Spleen (tissue), 11 donors: ENCODE measurements around the gene NAALADL1. TPM values are rescaled to one million over a fixed set of nuclear protein-coding genes. Genes with fewer than 3 reads are reported as not detected.

Source experiments
- DNase-seq: peaks from one replicate; pipeline ENCODE4 v3.0.0-alpha.2; 2020
- H3K27ac ChIP-seq, 8 donors: fragments of 200-600 bp; sonication (generic) in 7 of 8; 1 replicate in 4 of 8; 2 replicates in 4 of 8; pipeline versions ENCODE4 v1.5.0 to v1.8.0; 2016 to 2021; ENCODE audit warnings: inconsistent platforms in 4 of 8, mild to moderate bottlenecking in 4 of 8, moderate library complexity in 1 of 8
- H3K27me3 ChIP-seq, 7 donors: fragments of 200-600 bp; sonication (generic) in 6 of 7; replicated peaks in 1 of 7; 1 replicate in 4 of 7; 2 replicates in 3 of 7; pipeline versions ENCODE4 v1.5.0 to v1.8.0; 2016 to 2021; ENCODE audit warnings: inconsistent platforms in 3 of 7, mild to moderate bottlenecking in 1 of 7
- H3K36me3 ChIP-seq, 6 donors: fragments of 200-600 bp; sonication (generic) in 5 of 6; 1 replicate in 4 of 6; 2 replicates in 2 of 6; pipeline versions ENCODE4 v1.5.0 to v1.8.0; 2016 to 2021; ENCODE audit warnings: inconsistent platforms in 2 of 6
- H3K4me1 ChIP-seq, 6 donors: fragments of 200-600 bp; sonication (generic) in 5 of 6; 1 replicate in 3 of 6; 2 replicates in 3 of 6; pipeline versions ENCODE4 v1.5.0 to v1.8.0; 2016 to 2021; ENCODE audit warnings: inconsistent platforms in 3 of 6
- H3K4me3 ChIP-seq, 8 donors: fragments of 200-600 bp; sonication (generic) in 7 of 8; 1 replicate in 4 of 8; 2 replicates in 4 of 8; pipeline versions ENCODE4 v1.5.0 to v1.8.0; 2016 to 2021; ENCODE audit warnings: inconsistent platforms in 4 of 8, mild to moderate bottlenecking in 4 of 8, moderate library complexity in 2 of 8
- H3K9me3 ChIP-seq, 8 donors: fragments of 200-600 bp; sonication (generic) in 7 of 8; 1 replicate in 4 of 8; 2 replicates in 4 of 8; pipeline versions ENCODE4 v1.5.0 to v1.8.0; 2016 to 2021; ENCODE audit warnings: inconsistent platforms in 4 of 8
- CTCF ChIP-seq, 11 experiments: fragments of 200-600 bp in 7 of 11; fragments of 450-650 bp in 4 of 11; sonication (generic) in 4 of 11; IDR thresholded peaks in 8 of 11; conservative IDR thresholded peaks in 3 of 11; 1 replicate in 7 of 11; 2 replicates in 4 of 11; pipeline versions ENCODE4 v1.4.0 to v1.8.0; 2016 to 2021; ENCODE audit warnings: antibody characterized with exemption in 11 of 11, inconsistent platforms in 4 of 11, mild to moderate bottlenecking in 1 of 11
- POLR2A ChIP-seq, 3 donors: fragments of 450-650 bp; IDR thresholded peaks; one replicate each; pipeline ENCODE4 v1.5.1; 2017; ENCODE audit warnings: antibody characterized with exemption in 3 of 3, mild to moderate bottlenecking in 1 of 3
- POLR2AphosphoS5 ChIP-seq, 3 donors: sonication (generic); formaldehyde crosslinking; IDR thresholded peaks; one replicate each; pipeline ENCODE4 v1.5.1; 2017; ENCODE audit warnings: antibody characterized with exemption in 3 of 3
- WGBS, 5 donors: extraction: QIAGEN DNeasy Blood & Tissue Kit in 3 of 5; methylation state at CpG; one replicate each; pipeline versions ENCODE4 v1.1.5 to v1.1.7; 2013 to 2018; 5-methylcytosine and 5-hydroxymethylcytosine counted together
- intact Hi-C: fragments of 100-400 bp; cut with DNase I; formaldehyde crosslinking; loops from one replicate; pipeline ENCODE4 v1.15.0; 2023; ENCODE audit warnings: low total_unique reads
- polyA plus RNA-seq, 3 donors: library from polyadenylated mRNA; stranded (reverse); fragments of 200-250 nt; gene quantifications; one replicate each; pipeline ENCODE4 v1.2.1, GENCODE V29; 2013
- total RNA-seq, 7 donors: library from RNA; depleted of rRNA in 3 of 7; stranded (reverse); fragments of >200 nt in 3 of 7; fragmentation: NEBNext Ultra II Directional in 4 of 7; extraction: Animal tissue kit (Norgen Biotek cat#: 25700) in 4 of 7; gene quantifications; one replicate each; pipeline versions ENCODE4 v1.1.0 to v1.2.1, GENCODE V29; 2016 to 2021
- donor health status: healthy with polysubstance abuse.
- donor health status: DM: no; HTN: no; CAD: no; lungs with moderate emphysema.
- donor health status: DM: no; HTN: no; CAD: no.
- donor health status: Bipolar disorder and iron deficiency.
- donor health status: healthy.
- donor health status: DM: no; HTN: no; CAD: no.
- donor health status: DM: yes; HTN: yes; CAD: no.

The NAALADL1 gene
- total and polyA plus RNA-seq, 10 donors: 13.0 to 45.2 (median 20.8) TPM

GRCh38 chr11:65066315-65066714 lies 8.0 kb upstream of the NAALADL1 start:
- Histone ChIP-seq H3K27ac (no peak overlapping the region), H3K36me3 (no peaks in the 10 kb centered on the region), H3K27me3 (no peaks in the 10 kb centered on the region), H3K9me3 (no peaks in the 10 kb centered on the region), H3K4me1 (no peaks in the 10 kb centered on the region), H3K4me3 (no peak overlapping the region)
- TF ChIP-seq CTCF (IDR thresholded peaks at IDR 0.05 in 8 of 11, conservative IDR thresholded peaks at IDR 0.05 in 3 of 11): no peak
- no peak for TF ChIP-seq POLR2A (IDR thresholded peaks at IDR 0.05)
- TF ChIP-seq POLR2AphosphoS5 (IDR thresholded peaks at IDR 0.05): no peak
- 80 to 100% (median 86%) methylated on average over 4 to 11 of the region's 11 CpGs for WGBS, 5 donors
- no peak for DNase-seq
- intact Hi-C loops: no loop called here

- Histone ChIP-seq H3K4me1 (no peaks in the 10 kb centered on the region), H3K9me3 (no peaks in the 10 kb centered on the region), H3K27ac (no peak overlapping the region), H3K36me3 (no peaks in the 10 kb centered on the region), H3K4me3 (no peak overlapping the region), H3K27me3 (no peaks in the 10 kb centered on the region)
- WGBS, 5 donors: 81 to 86% (median 83%) methylated on average over 7 of the region's 7 CpGs
- intact Hi-C loops: no loop called here
- TF ChIP-seq POLR2A (IDR thresholded peaks at IDR 0.05): no peak
- TF ChIP-seq POLR2AphosphoS5 (IDR thresholded peaks at IDR 0.05): no peak
- no peak for TF ChIP-seq CTCF (IDR thresholded peaks at IDR 0.05 in 8 of 11, conservative IDR thresholded peaks at IDR 0.05 in 3 of 11)
- DNase-seq: no peak
These were observed 7.5 kb upstream of the NAALADL1 start for GRCh38 chr11:65065851-65066250.

- Histone ChIP-seq H3K27me3 (no peaks in the 10 kb centered on the region), H3K9me3 (no peaks in the 10 kb centered on the region), H3K4me3 (no peak overlapping the region), H3K4me1 (no peaks in the 10 kb centered on the region), H3K27ac (no peak overlapping the region), H3K36me3 (no peaks in the 10 kb centered on the region)
- TF ChIP-seq CTCF (IDR thresholded peaks at IDR 0.05 in 8 of 11, conservative IDR thresholded peaks at IDR 0.05 in 3 of 11): no peak
- TF ChIP-seq POLR2AphosphoS5 (IDR thresholded peaks at IDR 0.05): no peak
- no peak for TF ChIP-seq POLR2A (IDR thresholded peaks at IDR 0.05)
- intact Hi-C loops: no loop called here
- WGBS, 5 donors: 84 to 97% (median 89%) methylated on average over 4 of the region's 4 CpGs
- no peak for DNase-seq
These were observed 6.5 kb upstream of the NAALADL1 start for GRCh38 chr11:65064847-65065240.

- DNase-seq: no peak
- Histone ChIP-seq H3K36me3 (no peaks in the 10 kb centered on the region), H3K4me3 (no peak overlapping the region), H3K27ac (no peak overlapping the region), H3K27me3 (no peaks in the 10 kb centered on the region), H3K4me1 (no peaks in the 10 kb centered on the region), H3K9me3 (no peaks in the 10 kb centered on the region)
- 76 to 86% (median 80%) methylated on average over 3 of the region's 3 CpGs for WGBS, 5 donors
- intact Hi-C loops: no loop called here
- no peak for TF ChIP-seq POLR2AphosphoS5 (IDR thresholded peaks at IDR 0.05)
- no peak for TF ChIP-seq POLR2A (IDR thresholded peaks at IDR 0.05)
- no peak for TF ChIP-seq CTCF (IDR thresholded peaks at IDR 0.05 in 8 of 11, conservative IDR thresholded peaks at IDR 0.05 in 3 of 11)
These were observed 5.2 kb upstream of the NAALADL1 start for GRCh38 chr11:65063532-65063931.
